Thyroid gland (tissue), 4 donors: ENCODE measurements around the gene SLC35F3.

Experiments used
- CTCF ChIP-seq, 6 experiments: fragments of 200-600 bp in 3 of 6; fragments of 450-650 bp in 3 of 6; sonication (generic) in 3 of 6; IDR thresholded peaks; one replicate each; pipeline ENCODE4 v1.5.1; 2016 to 2019; ENCODE audit warnings: antibody characterized with exemption in 6 of 6, mild to moderate bottlenecking in 2 of 6, inconsistent platforms in 1 of 6, moderate library complexity in 1 of 6
- POLR2A ChIP-seq, 2 donors: fragments of 450-650 bp; IDR thresholded peaks; one replicate each; pipeline ENCODE4 v1.6.1; 2017; ENCODE audit warnings: antibody characterized with exemption in 2 of 2, mild to moderate bottlenecking in 2 of 2, moderate library complexity in 1 of 2

DNA sequence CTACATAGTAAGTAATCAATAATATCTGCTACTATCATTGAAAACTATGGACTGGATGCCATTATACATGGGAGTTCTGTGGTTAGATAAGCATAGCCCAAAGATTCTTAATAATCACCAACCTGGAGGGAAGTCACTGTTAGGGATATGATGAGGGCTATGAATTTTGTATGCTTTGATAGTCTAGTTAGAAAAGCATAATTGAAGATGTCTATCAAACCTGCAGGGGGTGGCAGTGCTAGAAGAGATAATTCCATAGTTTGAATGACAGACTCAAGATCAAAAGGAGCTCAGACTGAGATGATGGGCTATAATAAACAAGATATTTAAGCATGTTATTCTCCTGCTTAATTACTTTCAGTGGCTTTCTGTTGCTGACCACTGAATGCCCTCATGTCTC lies 453.4 kb downstream of the SLC35F3 start:
- TF ChIP-seq CTCF (IDR thresholded peaks at IDR 0.05) (no peak), POLR2A (IDR thresholded peaks at IDR 0.05) (no peak)
